ENCODE measurements around the gene CEL. TPM values are rescaled to one million over a fixed set of nuclear protein-coding genes. Genes with fewer than 3 reads are reported as not detected.

CEL gene
- total RNA-seq, 1 experiment from 2014 or later, result 3.6 TPM

GRCh38 chr9:133051281-133051900, 10.4 kb upstream of the CEL start:
- Histone ChIP-seq H3K4ac (ENCODE audit: low read depth, low read length) (no peak overlapping the region), H2AFZ (ENCODE audit: low read length) (no peak overlapping the region), H4K8ac (replicated peaks; ENCODE audit: insufficient read length, low read depth, low read length) (no peak overlapping the region), H3K4me1 (ENCODE audit: insufficient read depth, low read length) (no peaks in the 10 kb centered on the region), H3K27me3 (ENCODE audit: insufficient read depth, low read length) (no peaks in the 10 kb centered on the region), H3K23ac (ENCODE audit: insufficient read length, low read depth, low read length) (no peak overlapping the region), H2BK12ac (ENCODE audit: insufficient read length, low read depth, low read length) (no peak overlapping the region), H3K18ac (ENCODE audit: insufficient read length, low read depth, low read length) (no peak overlapping the region), H4K5ac (ENCODE audit: insufficient read length, low read depth, low read length) (no peak overlapping the region), H3T11ph (ENCODE audit: low read length) (no peak overlapping the region), H3K9me3 (ENCODE audit: control insufficient read depth, low read depth, low read length) (no peaks in the 10 kb centered on the region), H2BK120ac (ENCODE audit: low read depth, low read length, poor library complexity, severe bottlenecking) (no peak overlapping the region), H3K79me2 (ENCODE audit: insufficient read depth, low read length) (no peaks in the 10 kb centered on the region), H2BK5ac (ENCODE audit: insufficient read length, low read length) (no peak overlapping the region), H2AK5ac (ENCODE audit: insufficient read length, low read length) (no peak overlapping the region), H2BK20ac (ENCODE audit: low read depth, low read length, poor library complexity, severe bottlenecking) (no peak overlapping the region), H4K91ac (ENCODE audit: insufficient read length, low read depth, low read length) (no peak overlapping the region), H3K4me2 (ENCODE audit: insufficient read depth, insufficient read length, low read length) (no peak overlapping the region), H3K9ac (ENCODE audit: extremely low read depth, insufficient read length, low read length) (no peak overlapping the region), H4K20me1 (ENCODE audit: control insufficient read depth, insufficient read depth, insufficient read length) (no peaks in the 10 kb centered on the region), H3K27ac (ENCODE audit: insufficient read length, low read depth, low read length) (no peak overlapping the region), H3K14ac (ENCODE audit: insufficient read depth, low read length) (no peak overlapping the region), H3K79me1 (ENCODE audit: insufficient read depth, low read depth, low read length, poor library complexity, severe bottlenecking) (no peaks in the 10 kb centered on the region), H2BK15ac (ENCODE audit: low read depth, low read length) (no peak overlapping the region), H3K56ac (ENCODE audit: insufficient read length, low read depth, low read length) (no peak overlapping the region), H3K23me2 (ENCODE audit: insufficient read length, low read depth, low read length, poor library complexity, severe bottlenecking) (no peaks in the 10 kb centered on the region)
- no peak for DNase-seq
- Mint-ChIP-seq H3K4me3 (no peak overlapping the region), H3K27ac (peak overlapping the region in 1 of 3 experiments; percentile 52; a peak in 1 of 7 replicates), H3K27me3 (ENCODE audit: low read depth) (no peaks in the 10 kb centered on the region), H3K9me3 (no peaks in the 10 kb centered on the region), H3K4me1 (no peaks in the 10 kb centered on the region), H3K36me3 (ENCODE audit: insufficient read depth in 1 of 3, low read depth in 3 of 3) (peaks cover 26 to 76% (median 71%) of the 10 kb centered on the region in 3 experiments; a peak in 6 of 7 replicates)
- no peak for TF ChIP-seq CTCF (conservative IDR thresholded peaks at IDR 0.05)
- no CpG with 5 or more reads among the region's 20 CpGs for WGBS (ENCODE audit: extremely low coverage, insufficient read length, low lambda C conversion rate)
